Measurements from ENCODE around the gene PRSS23.

GRCh38 chr11:86804951-86805350 lies 4.6 kb downstream of the PRSS23 start:
- TF ChIP-seq CTCF (IDR thresholded peaks at IDR 0.05): no peak
- no peak for TF ChIP-seq EP300 (IDR thresholded peaks at IDR 0.05)
- no peak for TF ChIP-seq POLR2A (IDR thresholded peaks at IDR 0.05; ENCODE audit: low read depth)

Data from esophagus muscularis mucosa (tissue), 4 donors.